Measurements from ENCODE around the gene UTP4.
A peak's percentile ranks its signal among the peaks of the same experiment; 100 is the strongest.

UTP4 gene

DNA sequence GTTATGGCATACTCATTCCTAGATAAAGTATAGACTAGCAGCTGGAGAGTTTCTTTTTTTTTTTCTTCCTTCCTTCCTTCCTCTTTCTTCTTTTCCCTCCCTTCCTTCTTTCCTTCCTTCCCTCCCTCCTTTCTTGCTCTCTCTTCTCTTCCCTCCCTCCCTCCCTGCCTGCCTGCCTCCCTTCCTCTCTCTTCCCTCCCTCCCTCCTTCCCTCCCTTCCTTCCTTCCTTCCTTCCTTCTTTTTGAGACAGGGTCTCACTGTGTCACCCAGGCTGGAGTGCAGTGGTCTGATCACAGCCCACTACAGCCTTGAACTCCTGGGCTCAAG lies 47.5 kb downstream of the UTP4 start:
- DNase-seq = no peak

DNA sequence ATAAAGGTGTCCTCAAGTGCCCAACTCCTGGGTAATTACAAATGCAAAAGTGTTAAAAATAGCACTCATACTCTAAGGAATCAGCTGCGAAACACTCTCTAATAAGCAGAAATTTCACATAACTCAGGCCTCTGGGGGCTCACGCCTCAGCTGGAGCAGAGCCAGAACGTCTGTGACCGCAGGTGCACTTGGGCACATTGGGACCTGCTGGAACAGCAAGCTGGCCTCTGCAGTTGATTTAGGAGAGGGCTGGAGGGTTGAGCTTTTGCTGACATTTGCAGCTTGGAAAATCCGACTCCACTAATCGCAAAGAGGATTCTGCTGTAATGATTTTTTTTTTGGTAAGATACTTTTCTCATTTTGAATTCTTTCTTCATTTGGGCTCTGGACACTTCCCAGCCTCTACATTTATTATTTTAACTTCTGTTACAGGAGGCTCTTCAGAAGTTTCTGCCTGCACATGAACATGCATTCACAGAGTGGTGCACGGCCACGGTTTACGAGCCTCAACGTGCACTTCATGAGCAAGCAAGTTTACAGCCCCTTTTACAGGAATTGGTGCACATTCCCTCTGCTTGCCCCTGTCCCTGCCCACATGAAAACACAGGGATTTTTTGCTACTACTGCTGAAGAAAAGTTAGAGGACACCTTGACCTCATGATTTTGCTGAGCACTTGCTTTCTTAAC lies 50.4 kb downstream of the UTP4 start:
- DNase-seq = no peak

DNA sequence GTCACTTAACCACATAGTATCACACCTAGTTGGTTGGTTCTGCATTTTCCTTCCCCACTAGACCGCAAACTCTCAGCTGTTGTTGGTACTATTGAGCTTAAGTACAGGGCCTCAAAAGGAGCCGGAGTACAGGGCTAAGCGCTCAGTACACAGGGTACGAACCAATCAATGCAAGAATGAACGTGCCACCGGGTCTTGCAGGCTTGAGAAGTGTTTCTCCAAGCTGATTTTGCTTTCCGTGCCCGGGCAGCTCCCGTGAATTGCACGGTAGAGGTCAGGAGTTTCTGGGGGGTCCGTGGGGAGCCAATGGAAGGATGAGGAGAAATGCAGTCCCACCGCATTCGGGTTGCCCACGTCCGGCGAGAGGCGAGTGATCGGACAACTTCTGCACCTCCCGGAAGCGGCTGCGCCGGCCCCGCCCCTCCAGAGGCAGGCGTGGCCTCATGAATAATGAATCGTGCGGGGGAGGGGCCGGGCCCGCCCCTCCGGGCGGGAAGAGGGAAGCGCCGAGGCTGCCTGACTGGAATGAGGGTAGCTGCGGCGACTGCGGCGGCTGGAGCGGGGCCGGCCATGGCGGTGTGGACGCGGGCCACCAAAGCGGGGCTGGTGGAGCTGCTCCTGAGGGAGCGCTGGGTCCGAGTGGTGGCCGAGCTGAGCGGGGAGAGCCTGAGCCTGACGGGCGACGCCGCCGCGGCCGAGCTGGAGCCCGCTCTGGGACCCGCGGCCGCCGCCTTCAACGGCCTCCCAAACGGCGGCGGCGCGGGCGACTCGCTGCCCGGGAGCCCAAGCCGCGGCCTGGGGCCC lies 54.4 kb downstream of the UTP4 start, which contains the start of gene SNTB2:
Gene SNTB2 (plus strand): TSS at position 523 of the 804 bp plus-strand sequence. CDS start 3 bp downstream, at position 526.
- peak; percentile 68 for DNase-seq

DNA sequence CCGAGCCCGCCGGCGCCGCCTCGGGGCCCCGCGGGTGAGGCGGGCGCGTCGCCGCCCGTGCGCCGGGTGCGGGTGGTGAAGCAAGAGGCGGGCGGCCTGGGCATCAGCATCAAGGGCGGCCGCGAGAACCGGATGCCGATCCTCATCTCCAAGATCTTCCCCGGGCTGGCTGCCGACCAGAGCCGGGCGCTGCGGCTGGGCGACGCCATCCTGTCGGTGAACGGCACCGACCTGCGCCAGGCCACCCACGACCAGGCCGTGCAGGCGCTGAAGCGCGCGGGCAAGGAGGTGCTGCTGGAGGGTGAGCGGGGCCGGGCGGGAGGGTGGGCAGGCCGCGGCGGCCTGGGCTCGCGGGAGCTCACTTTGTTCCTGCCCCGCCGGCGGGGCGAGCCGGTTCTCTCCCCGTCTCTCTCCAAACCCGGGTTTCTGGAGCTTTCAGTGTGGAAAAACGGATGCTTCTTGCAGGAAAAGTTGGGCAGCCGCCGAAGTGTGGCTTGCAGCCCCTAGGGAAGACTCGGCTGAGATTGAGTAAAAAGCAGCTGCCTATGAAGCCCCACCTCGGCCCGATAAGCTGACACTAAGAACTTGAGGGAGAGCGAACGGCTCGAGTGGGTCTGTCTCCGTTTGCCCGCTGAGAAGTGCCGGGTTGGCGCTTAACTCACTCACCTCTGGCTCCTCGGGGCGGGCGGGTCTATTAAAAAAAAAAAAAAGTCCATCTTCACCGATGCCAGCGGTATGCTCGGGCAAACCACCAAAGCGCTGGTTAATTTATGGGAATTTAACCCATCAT lies 55.2 kb downstream of the UTP4 start:
- DNase-seq = peak; percentile 18

DNA sequence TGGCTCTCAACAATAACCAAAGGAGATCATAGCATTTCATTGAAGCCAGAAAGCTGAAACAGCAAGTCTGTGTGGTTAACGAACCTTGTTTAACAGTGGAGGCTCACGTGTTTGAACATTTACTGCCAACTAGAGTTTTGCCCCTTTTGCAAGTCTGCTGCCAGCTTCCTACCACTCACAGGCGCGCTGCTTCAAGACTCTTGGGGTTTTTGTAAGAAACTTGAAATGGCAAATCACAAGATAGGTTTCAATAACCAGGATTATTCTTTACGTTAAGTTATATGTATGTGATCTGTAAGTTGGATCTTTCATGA lies 55.7 kb downstream of the UTP4 start:
- no peak for DNase-seq

DNA sequence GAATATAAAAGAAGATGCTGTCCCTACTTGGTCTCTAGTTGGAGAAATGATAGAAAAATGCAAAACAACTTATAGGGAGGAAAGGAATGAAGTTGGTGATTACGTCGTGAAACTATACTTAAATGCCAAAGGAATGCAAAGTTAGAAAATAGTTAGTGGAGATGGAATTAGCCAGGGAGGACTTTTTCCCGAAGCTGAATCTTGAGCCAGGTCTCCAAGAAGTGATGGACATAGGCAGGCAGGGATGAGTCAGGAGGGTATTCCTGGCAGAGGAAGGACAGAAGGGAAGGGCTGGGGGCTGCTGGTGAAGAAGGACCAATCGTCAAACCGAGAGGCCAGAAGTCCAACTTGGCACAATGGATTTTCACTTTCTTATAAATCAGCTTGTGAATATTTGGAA lies 56.3 kb downstream of the UTP4 start:
- DNase-seq = no peak

DNA sequence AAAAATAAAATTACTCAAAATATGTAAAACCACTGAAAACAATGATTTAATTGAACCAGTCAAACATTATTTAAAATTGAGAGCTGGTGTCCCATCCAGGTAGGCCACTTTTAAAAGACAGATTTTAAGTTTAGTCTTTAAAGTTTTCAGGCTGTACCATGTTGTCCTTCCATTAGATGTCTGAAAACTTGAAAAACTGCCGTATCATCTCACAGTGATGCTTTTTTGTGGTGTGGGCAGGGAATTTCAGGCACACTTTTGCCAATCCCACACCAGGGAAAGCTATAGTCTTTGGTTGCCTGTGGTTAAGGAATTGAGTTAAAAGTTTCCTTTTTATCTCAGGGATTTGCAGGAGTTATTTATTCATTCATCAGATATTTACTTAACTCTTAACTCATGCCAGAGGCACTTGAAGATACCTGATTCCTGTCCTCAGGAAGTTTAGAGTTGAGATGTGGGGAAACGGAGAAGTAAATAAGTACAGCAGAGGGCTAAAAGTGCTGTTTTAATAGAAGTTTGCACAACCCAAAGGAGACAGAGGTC lies 57.7 kb downstream of the UTP4 start:
- DNase-seq = no peak

DNA sequence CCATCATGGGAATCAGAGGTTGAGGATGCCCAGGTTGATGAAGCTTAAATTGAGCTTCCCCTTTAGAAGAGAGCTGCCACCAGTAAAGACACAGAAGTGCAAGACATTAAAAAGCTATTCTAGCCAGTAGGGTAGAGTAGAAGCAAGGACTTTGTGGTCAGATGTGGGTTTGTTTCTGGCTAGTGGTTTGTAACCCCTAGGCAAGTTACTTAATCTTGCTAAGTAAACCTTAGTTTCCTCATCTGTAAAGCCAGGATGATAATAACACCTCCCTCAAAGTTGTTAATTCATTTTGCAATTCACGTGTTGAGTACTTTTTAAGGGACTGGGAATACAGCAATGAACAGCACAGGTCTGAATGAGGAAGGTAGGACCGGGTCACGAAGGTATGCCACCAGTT lies 58.1 kb downstream of the UTP4 start:
- DNase-seq = no peak

DNA sequence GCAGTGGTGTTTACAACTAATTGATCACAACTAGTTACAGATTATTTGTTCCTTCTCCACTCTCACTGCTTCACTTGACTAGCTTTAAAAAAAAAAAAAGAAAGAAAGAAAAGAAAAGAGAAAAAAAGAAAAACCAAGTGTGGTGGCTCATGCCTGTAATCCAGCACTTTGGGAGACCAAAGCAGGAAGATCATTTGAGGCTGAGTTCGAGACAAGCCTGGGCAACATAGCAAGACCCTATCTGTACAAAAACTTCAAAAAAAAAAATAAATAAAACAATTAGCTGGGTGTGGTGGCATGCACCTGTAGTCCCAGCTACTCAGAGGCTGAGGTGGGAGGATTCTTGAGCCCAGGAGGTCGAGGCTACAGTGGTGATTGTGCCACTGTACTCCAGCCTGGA lies 58.7 kb downstream of the UTP4 start:
- no peak for DNase-seq

DNA sequence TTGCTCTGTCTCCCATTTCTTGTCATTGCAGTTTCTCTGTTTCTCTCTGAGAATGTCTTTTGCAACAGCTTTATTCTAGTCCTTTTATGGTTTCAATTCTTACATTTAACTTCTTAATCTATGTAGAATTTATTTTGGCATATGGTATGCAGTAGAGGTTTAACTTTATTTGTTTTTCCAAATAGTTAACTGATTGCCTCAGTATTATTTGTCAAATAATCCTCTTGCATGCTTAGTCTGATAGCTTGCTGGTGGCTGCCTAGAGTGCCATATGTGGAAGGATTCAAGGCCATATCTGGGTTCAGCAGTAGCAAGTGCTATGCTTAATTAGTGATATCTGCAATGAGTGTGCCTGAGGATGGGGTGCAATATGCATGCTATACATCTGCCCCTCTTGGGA lies 61.4 kb downstream of the UTP4 start:
- DNase-seq = no peak

DNA sequence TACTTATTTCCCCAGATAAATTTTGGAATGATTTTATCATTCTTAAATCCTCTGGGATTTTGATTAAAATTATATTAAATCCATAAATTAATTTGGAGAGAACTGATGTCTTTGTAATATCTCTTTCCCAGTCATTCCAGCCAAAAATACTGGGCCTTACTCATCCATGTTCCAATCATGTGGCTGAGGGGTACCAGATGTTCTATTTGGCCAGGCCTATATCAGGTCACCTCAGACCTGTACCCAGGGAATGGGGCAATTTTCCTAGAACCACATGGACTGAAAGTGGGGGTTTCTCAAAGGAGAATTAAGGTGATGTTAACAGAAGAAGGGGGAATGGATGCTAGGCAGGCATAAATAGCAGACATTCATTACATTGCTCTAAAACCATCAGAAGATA lies 62.0 kb downstream of the UTP4 start:
- no peak for DNase-seq

DNA sequence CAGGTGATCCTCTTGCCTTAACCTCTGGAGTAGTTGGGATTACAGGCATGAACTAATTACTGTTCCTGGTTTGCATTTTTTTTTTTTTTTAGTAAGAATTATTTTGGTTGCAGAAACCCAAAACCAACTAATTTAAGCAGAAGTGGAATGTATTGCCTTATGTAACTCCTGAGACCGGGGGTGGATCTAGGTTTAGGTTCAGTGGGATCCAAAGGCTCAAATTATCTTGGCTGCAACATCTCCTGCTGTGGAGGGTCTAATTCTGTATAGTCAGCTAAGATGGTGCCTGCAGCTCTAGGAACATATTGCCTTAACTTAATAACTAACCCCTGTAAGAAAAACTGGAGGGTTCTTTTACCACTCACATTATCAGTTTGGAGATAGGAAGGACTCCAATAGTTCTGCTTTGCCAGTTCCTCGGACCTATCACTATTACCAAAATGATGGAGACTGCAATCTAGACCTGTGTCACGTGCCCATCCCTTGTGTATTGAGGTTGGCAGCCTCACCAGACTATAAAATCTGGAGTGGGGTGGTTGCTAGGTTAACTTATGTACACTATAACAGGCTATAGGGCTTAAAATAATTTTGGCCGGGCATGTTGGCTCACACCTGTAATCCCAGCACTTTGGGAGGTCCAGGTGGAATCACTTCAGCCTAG lies 63.0 kb downstream of the UTP4 start:
- DNase-seq = no peak

DNA sequence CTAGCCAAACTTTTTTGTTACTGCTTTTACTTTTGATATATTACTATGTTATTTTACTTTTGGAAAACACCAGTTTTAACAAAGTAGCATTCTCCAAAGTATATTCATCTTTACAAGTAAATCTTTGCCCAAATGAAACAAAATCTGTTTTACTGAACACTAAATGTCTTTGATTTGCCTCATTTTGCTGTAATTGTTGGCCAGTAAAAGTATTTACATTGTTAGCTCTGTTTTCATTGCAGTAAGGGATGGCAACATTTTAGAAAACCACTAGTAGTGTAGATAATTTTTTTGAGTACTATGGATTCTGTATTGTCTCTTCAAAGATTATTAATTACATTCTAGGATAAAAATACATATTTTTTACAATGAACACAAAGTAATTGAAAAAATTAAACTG lies 65.1 kb downstream of the UTP4 start:
- no peak for DNase-seq

DNA sequence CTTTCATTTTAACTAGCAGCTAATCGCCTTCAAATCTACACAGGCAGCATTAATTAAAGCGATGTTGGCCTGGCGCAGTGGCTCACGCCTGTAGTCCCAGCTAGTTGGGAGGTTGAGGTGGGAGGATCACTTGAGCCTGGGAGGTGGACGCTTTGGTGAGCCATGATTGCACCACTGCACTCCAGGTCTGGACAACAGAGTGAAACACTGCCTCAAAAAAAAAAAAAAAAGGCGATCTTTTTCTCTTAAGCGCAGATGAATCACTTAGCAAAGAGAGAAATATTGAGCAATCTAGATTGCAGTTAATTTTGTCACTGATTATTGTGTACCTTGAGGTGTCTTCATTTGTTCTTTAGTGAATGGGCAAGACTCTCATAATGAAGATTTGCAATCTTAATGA lies 66.9 kb downstream of the UTP4 start:
- no peak for DNase-seq

DNA sequence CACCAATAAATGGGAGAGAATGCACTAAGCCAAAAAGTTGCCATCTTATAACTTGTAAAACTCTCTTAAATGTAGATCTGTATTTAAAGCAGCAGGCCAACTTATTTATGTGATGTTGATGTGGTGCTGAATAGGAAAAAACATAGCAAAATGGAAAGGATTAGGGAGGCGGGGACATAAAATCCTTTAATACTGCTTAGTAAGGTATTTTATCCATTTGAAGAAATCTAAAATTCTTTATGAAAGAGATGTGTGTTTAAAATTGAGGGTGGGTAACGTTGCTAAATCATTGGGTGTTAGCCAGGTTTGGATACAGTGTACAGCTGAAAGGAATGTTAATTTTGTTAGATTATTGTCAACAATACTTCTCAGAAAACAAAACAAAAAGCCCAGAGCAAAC lies 68.8 kb downstream of the UTP4 start:
- no peak for DNase-seq

DNA sequence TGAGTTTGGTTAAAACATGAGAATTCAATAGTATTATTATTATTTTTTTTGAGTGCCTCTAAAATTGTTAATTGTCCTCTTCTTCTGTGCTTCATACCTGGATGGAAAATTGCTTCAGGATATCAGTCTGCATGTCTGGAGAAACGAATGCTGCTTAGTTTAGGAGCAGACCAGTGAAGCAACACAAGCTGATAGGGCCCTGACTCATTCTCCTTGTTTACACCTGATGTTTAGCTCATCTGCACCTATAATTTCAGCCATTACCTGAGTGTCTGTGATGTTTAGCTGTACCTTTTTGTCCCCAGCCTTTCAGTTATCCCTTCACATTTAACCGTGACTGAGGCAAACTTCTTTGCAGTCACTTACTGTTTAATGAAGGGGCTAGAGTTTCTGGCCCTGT lies 69.3 kb downstream of the UTP4 start:
- DNase-seq = no peak

DNA sequence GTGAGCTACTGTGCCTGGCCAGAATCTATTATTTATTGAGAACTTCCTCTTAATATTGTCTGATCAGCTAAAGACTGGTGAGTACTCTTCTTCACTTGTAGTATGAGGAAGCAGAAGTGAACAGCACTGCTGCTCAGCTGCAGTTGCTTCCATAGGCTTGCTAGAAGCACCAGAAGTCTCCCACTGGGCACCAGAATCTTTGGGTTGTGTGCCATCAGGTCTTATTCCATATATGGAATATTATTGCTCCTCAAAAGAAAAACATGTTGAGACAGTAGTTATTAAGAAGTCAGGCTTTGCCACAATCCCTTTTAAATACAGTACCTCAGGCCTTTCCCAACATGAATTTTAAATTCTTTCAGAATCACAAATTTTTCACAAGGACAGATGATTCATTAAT lies 71.7 kb downstream of the UTP4 start:
- no peak for DNase-seq

DNA sequence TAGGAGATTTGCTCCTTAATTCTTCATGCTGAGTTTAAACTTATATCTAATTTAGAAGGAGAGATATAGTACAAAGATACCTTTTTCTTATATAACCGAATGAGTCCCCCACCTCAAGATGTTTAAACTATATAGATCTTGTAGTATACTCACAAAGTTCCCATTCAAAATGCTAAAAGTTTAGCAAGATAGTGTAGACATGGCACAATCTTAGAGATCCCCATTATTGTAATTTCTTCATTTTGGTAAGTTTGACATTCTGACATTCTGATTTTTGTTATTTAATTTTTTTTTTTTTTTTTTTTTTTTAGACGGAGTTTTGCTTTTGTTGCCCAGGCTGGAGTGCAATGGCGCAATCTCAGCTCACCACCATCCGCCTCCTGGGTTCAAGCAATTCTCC lies 77.3 kb downstream of the UTP4 start:
- DNase-seq = no peak

DNA sequence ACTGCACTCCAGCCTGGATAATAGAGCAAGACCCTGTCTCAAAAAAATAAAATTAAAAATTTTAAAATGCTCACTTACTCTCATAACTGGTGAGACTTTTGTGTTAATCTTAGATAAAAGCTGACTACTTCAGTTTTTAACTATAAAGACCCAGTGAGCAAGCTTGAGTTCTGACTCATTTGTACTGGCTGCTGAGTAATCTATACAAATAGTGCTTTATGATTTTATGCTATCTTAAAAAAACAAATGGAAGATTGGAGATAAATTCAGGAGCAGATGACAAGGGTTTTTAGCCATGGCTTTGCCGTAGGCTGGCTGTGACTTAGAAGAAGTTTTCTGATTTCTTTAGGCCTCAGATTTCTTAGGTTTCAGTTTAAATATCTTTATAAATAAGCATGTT lies 85.0 kb downstream of the UTP4 start:
- DNase-seq = no peak

All from CD4-positive, alpha-beta T cell treated with Interleukin-15 for 1 hour (primary cell).